Measurements from ENCODE around the gene TFAP2B. TPM values are rescaled to one million over a fixed set of nuclear protein-coding genes. Genes with fewer than 3 reads are reported as not detected.

TFAP2B gene
- polyA plus RNA-seq, 1 experiment = not detected

GRCh38 chr6:50824552-50824951, 5.9 kb downstream of the TFAP2B start:
- CTCF ChIA-PET = no interaction called here

GRCh38 chr6:50825375-50826036, 6.8 kb downstream of the TFAP2B start:
- Histone ChIP-seq H3K4me3 (ENCODE audit: low read depth, low read length) (no peak overlapping the region), H3K27me3 (ENCODE audit: control insufficient read depth, insufficient read depth, low read length) (peaks cover 36% of the 10 kb centered on the region), H3K36me3 (ENCODE audit: control insufficient read depth, insufficient read depth, low read length) (no peaks in the 10 kb centered on the region)
- ChIA-PET CTCF (no interaction called here), POLR2A (no interaction called here)
- DNase-seq (ENCODE audit: low read depth) = no peak
- TF ChIP-seq, protein P1, sequence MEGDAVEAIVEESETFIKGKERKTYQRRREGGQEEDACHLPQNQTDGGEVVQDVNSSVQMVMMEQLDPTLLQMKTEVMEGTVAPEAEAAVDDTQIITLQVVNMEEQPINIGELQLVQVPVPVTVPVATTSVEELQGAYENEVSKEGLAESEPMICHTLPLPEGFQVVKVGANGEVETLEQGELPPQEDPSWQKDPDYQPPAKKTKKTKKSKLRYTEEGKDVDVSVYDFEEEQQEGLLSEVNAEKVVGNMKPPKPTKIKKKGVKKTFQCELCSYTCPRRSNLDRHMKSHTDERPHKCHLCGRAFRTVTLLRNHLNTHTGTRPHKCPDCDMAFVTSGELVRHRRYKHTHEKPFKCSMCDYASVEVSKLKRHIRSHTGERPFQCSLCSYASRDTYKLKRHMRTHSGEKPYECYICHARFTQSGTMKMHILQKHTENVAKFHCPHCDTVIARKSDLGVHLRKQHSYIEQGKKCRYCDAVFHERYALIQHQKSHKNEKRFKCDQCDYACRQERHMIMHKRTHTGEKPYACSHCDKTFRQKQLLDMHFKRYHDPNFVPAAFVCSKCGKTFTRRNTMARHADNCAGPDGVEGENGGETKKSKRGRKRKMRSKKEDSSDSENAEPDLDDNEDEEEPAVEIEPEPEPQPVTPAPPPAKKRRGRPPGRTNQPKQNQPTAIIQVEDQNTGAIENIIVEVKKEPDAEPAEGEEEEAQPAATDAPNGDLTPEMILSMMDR (IDR thresholded peaks at IDR 0.05; ENCODE audit: insufficient read depth, low read depth, low read length) = no peak

More at GRCh38 chr6:50824552-50824951, 5.9 kb downstream of the TFAP2B start:
- H3K36me3 ChIP-seq (ENCODE audit: control insufficient read depth, insufficient read depth, low read length) = no peaks in the 10 kb centered on the region
- no peak for DNase-seq (ENCODE audit: low read depth)
- POLR2A ChIA-PET = no interaction called here
- peaks cover 43% of the 10 kb centered on the region for H3K27me3 ChIP-seq (ENCODE audit: control insufficient read depth, insufficient read depth, low read length)
- H3K4me3 ChIP-seq (ENCODE audit: low read depth, low read length) = no peak overlapping the region
- TF ChIP-seq, protein P1 (IDR thresholded peaks at IDR 0.05; ENCODE audit: insufficient read depth, low read depth, low read length) = no peak

DNA sequence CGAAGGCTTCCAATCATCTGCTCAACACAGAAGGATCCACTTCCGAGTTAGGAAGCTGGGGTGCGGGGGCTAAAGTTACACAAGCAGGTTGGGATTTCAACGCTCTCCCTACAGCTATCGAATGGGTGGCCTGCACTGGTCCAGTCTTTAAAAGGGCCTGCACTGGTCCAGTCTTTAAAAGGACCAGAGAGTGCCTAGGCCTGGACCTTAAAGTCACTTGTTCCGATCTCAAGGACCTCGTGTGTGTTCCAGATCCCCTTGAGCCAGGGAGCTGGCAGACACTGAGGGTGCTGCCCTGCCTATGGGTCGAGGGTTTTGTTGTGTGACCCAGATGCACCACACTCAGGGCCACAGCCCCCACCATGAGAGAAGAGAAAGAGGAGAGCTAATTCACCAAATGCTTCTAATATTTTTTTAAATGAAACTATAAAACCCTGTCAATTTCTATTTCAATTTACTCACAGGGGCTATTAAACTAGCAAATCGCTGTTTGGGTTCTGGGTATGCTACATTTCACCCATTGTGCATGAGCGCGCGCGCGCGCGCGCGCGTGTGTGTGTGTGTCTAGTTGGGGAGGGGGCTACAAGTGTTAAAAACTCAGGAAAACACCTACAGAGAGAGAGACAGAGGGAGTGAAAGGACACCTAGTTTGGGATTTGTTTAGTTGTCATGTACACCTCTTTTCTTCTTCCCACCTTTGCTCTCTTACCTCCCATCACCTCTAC, 7.5 kb downstream of the TFAP2B start:
- no peak overlapping the region for H3K4me3 ChIP-seq (ENCODE audit: low read depth, low read length)
- ChIA-PET POLR2A (no interaction called here), CTCF (no interaction called here)
- H3K36me3 ChIP-seq (ENCODE audit: control insufficient read depth, insufficient read depth, low read length) = no peaks in the 10 kb centered on the region
- DNase-seq (ENCODE audit: low read depth) = no peak
- peaks cover 32% of the 10 kb centered on the region for H3K27me3 ChIP-seq (ENCODE audit: control insufficient read depth, insufficient read depth, low read length)
- TF ChIP-seq, protein P1 (IDR thresholded peaks at IDR 0.05; ENCODE audit: insufficient read depth, low read depth, low read length) = no peak

- ChIA-PET CTCF (no interaction called here), POLR2A (no interaction called here)
- H3K4me3 ChIP-seq (ENCODE audit: low read depth, low read length) = no peak overlapping the region
- H3K36me3 ChIP-seq (ENCODE audit: control insufficient read depth, insufficient read depth, low read length) = no peaks in the 10 kb centered on the region
- peaks cover 26% of the 10 kb centered on the region for H3K27me3 ChIP-seq (ENCODE audit: control insufficient read depth, insufficient read depth, low read length)
- DNase-seq (ENCODE audit: low read depth) = no peak
- TF ChIP-seq, protein P1 (IDR thresholded peaks at IDR 0.05; ENCODE audit: insufficient read depth, low read depth, low read length) = no peak
These were observed 8.1 kb downstream of the TFAP2B start for GRCh38 chr6:50826803-50827202.

GRCh38 chr6:50829049-50829448, 10.4 kb downstream of the TFAP2B start:
- Histone ChIP-seq H3K4me3 (ENCODE audit: low read depth, low read length) (no peak overlapping the region), H3K36me3 (ENCODE audit: control insufficient read depth, insufficient read depth, low read length) (no peaks in the 10 kb centered on the region), H3K27me3 (ENCODE audit: control insufficient read depth, insufficient read depth, low read length) (peaks cover 14% of the 10 kb centered on the region)
- no peak for DNase-seq (ENCODE audit: low read depth)
- TF ChIP-seq, protein P1 (IDR thresholded peaks at IDR 0.05; ENCODE audit: insufficient read depth, low read depth, low read length) = no peak
- ChIA-PET CTCF (interaction anchor here (1.4 kb wide), 1 partner anchor 12 kb away, joined by 5 read pairs; no protein-coding TSS in a partner anchor), POLR2A (interaction anchor here (0.7 kb wide), 1 partner anchor 696 kb away, joined by 3 read pairs; no protein-coding TSS in a partner anchor)

Measured in BJ (cell line).